Measurements from ENCODE around the gene GREB1.

The GREB1 gene

DNA sequence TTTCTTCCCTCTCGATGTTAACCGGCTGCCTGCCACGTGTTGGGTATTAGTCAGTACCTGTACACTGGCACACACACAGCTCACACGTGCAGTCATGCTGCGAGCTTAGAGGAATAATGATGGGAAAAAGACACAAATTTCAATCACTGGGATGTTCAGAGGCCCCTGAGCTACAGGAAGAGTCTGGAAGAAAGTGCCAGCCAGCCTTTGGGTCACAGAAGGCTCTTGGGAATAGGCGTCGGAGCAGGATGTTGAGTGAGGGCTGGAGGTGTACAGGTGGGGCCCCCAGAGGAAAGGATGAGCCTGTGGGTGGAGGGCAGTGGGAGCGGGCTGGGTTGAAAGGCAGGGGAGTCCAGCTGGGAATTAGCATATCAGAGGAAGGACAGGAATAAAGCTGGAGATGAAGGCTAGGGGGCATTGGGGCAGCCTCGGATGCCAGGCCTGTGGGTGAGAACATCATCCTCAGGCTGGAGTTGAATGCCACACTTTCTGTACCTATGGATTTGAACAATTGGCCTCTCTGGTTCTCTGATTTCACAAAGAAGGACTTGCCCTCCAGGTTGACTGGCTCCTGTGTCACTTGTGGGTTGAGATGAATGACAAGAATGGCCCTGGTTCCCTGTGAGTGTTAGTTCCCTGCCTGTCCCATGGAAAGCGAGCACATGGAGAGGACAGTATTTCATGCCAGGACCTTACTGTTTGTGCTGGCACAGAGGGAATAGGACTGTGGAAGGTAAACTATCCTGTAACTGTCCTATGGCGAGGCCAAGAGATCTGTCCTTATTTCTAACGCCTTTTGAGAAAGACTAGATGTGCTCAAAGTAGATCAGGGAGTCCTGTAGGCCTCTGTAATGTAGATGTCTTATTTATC lies 40.6 kb downstream of the GREB1 start:
- H3K4me3 ChIP-seq (ENCODE audit: low read depth, low read length): no peak overlapping the region
- no peaks in the 10 kb centered on the region for H3K9me3 ChIP-seq
- H3K27me3 ChIP-seq: no peaks in the 10 kb centered on the region
- TF ChIP-seq, protein P1, sequence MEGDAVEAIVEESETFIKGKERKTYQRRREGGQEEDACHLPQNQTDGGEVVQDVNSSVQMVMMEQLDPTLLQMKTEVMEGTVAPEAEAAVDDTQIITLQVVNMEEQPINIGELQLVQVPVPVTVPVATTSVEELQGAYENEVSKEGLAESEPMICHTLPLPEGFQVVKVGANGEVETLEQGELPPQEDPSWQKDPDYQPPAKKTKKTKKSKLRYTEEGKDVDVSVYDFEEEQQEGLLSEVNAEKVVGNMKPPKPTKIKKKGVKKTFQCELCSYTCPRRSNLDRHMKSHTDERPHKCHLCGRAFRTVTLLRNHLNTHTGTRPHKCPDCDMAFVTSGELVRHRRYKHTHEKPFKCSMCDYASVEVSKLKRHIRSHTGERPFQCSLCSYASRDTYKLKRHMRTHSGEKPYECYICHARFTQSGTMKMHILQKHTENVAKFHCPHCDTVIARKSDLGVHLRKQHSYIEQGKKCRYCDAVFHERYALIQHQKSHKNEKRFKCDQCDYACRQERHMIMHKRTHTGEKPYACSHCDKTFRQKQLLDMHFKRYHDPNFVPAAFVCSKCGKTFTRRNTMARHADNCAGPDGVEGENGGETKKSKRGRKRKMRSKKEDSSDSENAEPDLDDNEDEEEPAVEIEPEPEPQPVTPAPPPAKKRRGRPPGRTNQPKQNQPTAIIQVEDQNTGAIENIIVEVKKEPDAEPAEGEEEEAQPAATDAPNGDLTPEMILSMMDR (IDR thresholded peaks at IDR 0.05; ENCODE audit: low read depth, low read length): no peak
- peaks cover under 1% of the 10 kb centered on the region; the same call in 1 of the 2 replicates for H3K4me1 ChIP-seq
- H3K36me3 ChIP-seq: peaks cover 8% of the 10 kb centered on the region
- no peak for DNase-seq

DNA sequence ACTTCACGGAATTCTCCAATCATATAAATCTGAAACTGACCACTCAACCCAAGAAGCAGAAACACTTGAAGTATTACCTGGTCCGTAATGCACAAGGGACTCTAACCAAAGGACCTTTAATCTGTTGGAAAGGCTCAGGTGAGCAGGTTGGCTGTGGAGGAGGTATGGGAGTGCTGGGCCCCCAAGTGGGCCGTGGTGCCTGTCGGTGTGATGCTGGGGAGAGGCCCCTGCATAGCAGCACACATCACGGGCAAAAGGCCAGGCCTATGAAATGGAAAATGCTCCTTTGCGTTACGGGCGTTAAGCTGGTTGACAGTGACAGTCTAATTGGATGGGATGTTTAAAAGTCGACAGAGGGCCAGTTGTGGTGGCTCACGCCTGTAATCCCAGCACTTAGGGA lies 42.6 kb downstream of the GREB1 start:
- TF ChIP-seq, protein P1 (IDR thresholded peaks at IDR 0.05; ENCODE audit: low read depth, low read length): no peak
- H3K4me1 ChIP-seq: peaks cover 5% of the 10 kb centered on the region; the same call in 1 of the 2 replicates
- DNase-seq: no peak
- H3K9me3 ChIP-seq: no peaks in the 10 kb centered on the region
- peaks cover 12% of the 10 kb centered on the region for H3K36me3 ChIP-seq
- H3K4me3 ChIP-seq (ENCODE audit: low read depth, low read length): no peak overlapping the region
- H3K27me3 ChIP-seq: no peaks in the 10 kb centered on the region

DNA sequence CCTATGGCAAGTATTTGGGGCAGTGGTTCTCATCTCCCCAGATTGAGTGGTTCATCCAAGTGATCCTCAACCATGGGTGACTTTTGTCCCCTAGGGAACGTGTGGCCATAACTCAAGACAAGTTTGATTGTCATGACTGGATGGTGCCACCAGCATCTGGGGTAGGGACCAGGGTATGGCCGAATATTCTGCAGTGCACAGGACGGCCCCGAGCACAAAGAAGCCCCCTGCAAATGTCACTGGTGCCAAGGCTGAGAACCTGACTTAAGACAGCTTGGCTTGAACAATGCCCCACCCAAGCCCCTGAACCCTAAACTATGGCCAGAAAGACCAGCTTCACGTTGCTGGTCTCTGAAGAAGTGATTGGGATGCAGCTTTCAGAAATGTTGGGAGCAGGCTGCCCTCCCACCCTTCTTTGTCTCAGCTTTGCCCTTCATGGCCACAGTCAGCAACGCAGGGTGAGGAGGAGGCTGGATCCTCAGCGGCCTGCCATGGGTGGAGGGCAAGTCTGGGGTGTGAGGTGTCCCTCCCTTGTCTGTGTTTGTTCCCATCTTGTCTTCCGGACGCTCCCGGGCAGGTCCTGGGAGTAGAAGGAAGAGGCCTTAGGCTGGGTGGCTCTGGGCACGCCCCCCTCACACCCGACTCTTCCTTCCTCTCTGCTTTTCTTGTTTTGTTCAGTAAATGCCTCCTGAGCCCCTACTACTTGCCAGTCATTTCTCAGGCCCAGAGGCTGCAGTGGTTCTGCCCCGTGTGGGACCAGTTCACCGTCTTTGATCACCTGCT lies 43.4 kb downstream of the GREB1 start:
- Histone ChIP-seq H3K4me1 (peaks cover 5% of the 10 kb centered on the region; the same call in 1 of the 2 replicates), H3K9me3 (no peaks in the 10 kb centered on the region), H3K36me3 (peaks cover 12% of the 10 kb centered on the region), H3K4me3 (ENCODE audit: low read depth, low read length) (no peak overlapping the region), H3K27me3 (no peaks in the 10 kb centered on the region)
- TF ChIP-seq, protein P1 (IDR thresholded peaks at IDR 0.05; ENCODE audit: low read depth, low read length): no peak
- no peak for DNase-seq

DNA sequence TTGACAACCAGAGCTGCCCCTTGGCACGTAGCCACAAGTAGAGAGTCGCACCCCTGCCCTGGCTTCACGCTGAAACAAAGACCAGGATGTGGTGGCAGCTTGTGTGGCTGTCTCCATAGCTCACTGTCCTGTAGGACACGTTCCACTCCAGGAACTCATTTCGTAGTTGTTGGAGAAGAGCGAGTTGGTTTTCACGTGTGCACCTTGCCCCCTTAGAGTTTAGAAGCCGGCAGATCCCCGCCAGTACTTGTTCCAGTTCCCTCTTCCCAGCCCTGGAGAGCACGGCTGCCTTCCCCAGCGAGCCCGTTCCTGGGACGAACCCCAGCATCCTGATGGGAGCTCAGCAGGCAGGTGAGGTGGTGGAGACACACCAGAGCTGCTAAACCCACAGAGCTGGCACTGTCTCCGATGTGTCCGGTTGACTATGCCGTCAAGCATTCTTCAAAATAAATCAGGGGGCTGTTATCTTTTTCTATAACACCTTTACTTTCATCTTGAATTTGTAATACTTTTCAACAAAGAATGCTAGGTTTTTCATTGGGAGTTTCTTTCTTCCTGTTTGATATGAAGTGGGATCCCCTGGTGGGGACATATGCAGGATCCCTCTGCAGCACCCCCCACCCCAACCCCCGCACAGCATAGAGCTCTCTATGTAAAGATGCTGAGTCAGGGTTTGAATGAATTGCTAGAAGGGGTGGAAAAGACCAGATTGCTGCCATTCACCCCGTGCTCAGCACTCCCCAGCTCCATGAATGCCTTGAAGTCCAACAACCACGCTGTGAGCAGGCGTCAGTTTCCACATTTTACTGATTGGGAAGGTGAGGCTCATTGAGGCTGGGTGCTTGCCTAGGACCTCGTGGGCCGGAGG lies 44.5 kb downstream of the GREB1 start:
- Histone ChIP-seq H3K9me3 (no peaks in the 10 kb centered on the region), H3K4me1 (peaks cover 5% of the 10 kb centered on the region; the same call in 1 of the 2 replicates), H3K27me3 (no peaks in the 10 kb centered on the region), H3K36me3 (peaks cover 12% of the 10 kb centered on the region), H3K4me3 (ENCODE audit: low read depth, low read length) (no peak overlapping the region)
- no peak for DNase-seq
- TF ChIP-seq, protein P1 (IDR thresholded peaks at IDR 0.05; ENCODE audit: low read depth, low read length): no peak

DNA sequence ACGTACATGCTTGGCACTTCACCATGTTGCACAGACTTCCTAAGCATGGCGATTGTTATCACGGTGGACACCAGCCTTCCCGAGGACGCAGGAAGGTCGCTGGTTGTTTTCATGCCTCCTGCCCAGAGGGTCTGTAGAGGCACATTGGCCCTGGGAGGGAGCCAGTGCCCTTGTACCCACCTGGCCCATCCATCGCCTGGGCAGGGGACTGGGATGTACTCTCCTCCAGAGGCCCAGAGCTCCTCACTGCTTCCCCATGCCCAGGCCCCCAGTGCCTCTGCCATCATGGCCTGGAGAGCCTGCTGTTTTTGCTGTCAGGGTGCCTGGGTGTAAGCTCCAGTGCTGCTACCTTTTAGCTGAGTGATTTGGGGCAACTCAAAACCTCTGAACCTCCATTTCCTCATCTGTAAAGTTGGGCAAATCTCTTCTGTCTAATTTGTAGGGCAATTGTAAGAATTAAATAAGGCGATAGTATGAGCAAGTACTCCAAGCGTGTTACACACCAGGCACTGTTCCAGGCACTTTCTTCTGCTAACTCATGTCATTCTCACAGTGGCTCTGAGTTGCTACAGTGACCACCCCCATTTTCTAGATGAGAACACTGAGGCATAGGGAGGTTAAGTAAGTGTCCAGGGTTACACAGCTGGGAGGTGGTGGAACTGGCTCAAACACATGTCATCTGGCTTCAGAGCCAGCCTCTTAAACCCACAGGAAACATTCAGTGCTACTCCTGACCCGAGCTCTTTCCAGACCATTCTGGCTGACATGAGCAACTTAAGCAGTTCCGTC lies 45.3 kb downstream of the GREB1 start:
- DNase-seq: no peak
- H3K4me1 ChIP-seq: peaks cover 5% of the 10 kb centered on the region

More for the DNA sequence above, 45.3 kb downstream of the GREB1 start:
- no peaks in the 10 kb centered on the region for H3K27me3 ChIP-seq
- TF ChIP-seq, protein P1 (IDR thresholded peaks at IDR 0.05; ENCODE audit: low read depth, low read length): no peak
- peaks cover 12% of the 10 kb centered on the region for H3K36me3 ChIP-seq
- H3K9me3 ChIP-seq: no peaks in the 10 kb centered on the region
- H3K4me3 ChIP-seq (ENCODE audit: low read depth, low read length): no peak overlapping the region
